GM18867 (cell line): ENCODE data around the gene INTS4.
"Not testable (repeated sequence)": the region's sequence is repeated elsewhere in the genome, so short reads cannot be mapped to it uniquely, and the experiment has no call there.

Experiments used
- ATAC-seq: cut with Tn5 transposase; IDR thresholded peaks from one replicate; pipeline ENCODE4 v1.9.1; 2021; ENCODE audit warnings: mild to moderate bottlenecking, moderate library complexity; ENCODE audit not compliant: unreplicated experiment

Gene INTS4, protein sequence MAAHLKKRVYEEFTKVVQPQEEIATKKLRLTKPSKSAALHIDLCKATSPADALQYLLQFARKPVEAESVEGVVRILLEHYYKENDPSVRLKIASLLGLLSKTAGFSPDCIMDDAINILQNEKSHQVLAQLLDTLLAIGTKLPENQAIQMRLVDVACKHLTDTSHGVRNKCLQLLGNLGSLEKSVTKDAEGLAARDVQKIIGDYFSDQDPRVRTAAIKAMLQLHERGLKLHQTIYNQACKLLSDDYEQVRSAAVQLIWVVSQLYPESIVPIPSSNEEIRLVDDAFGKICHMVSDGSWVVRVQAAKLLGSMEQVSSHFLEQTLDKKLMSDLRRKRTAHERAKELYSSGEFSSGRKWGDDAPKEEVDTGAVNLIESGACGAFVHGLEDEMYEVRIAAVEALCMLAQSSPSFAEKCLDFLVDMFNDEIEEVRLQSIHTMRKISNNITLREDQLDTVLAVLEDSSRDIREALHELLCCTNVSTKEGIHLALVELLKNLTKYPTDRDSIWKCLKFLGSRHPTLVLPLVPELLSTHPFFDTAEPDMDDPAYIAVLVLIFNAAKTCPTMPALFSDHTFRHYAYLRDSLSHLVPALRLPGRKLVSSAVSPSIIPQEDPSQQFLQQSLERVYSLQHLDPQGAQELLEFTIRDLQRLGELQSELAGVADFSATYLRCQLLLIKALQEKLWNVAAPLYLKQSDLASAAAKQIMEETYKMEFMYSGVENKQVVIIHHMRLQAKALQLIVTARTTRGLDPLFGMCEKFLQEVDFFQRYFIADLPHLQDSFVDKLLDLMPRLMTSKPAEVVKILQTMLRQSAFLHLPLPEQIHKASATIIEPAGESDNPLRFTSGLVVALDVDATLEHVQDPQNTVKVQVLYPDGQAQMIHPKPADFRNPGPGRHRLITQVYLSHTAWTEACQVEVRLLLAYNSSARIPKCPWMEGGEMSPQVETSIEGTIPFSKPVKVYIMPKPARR

GRCh38 chr11:77994434-77995362, at the start of gene INTS4:
Gene INTS4 (minus strand): TSS chr11:77994668. CDS start chr11:77994643, 25 bp downstream.
- ATAC-seq = peak; percentile 99

- ATAC-seq = no peak
Observed at GRCh38 chr11:78041843-78042440, 47.5 kb upstream of the INTS4 start.

GRCh38 chr11:78041380-78041719, 46.9 kb upstream of the INTS4 start:
- not testable (repeated sequence) for ATAC-seq

GRCh38 chr11:78040691-78041379, 46.4 kb upstream of the INTS4 start:
- ATAC-seq = no peak

DNA sequence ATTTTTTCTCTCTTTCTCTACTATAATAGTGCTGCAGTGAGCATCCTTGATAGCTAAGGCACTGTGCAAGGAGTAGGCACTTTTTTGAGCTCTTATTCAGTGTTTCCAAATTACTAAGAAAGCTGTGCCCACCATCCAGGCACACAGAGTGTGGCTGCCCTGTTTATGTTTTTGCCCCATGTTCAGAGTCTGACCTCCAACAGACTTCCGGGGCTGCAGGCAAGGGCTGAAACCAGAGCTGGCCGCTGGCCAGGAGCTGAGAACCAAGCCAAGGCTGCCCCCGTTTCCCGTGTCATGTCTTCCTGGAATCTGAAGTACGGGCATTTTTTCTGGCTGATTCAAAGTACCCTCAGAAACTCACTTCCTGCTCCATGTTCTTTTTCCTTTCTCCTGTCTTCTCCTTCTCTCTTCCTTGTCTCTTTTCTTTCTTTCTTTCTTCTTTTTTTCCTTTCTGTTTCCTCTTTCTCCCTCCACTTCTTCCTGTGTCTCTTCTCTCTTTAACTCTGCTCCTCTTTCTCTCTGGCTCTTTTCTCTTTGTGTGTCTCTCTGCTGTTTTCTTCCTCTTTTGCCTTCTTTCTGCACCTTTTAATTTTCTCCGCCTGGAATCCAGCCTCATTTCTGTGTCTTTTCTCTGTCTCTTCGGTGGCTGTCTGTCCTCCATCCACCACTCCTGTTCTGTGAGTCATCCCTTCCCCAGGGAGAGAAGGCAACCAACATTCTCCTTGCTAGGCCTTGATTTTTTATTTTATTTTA, 45.6 kb upstream of the INTS4 start:
- peak; percentile 84 for ATAC-seq

- no peak for ATAC-seq
Observed at GRCh38 chr11:78039391-78039918, 45.0 kb upstream of the INTS4 start.

GRCh38 chr11:78038697-78039313, 44.3 kb upstream of the INTS4 start:
- ATAC-seq = no peak

GRCh38 chr11:78037825-78038620, 43.6 kb upstream of the INTS4 start:
- ATAC-seq = no peak

- ATAC-seq = no peak
Observed at GRCh38 chr11:78037056-78037455, 42.6 kb upstream of the INTS4 start.

DNA sequence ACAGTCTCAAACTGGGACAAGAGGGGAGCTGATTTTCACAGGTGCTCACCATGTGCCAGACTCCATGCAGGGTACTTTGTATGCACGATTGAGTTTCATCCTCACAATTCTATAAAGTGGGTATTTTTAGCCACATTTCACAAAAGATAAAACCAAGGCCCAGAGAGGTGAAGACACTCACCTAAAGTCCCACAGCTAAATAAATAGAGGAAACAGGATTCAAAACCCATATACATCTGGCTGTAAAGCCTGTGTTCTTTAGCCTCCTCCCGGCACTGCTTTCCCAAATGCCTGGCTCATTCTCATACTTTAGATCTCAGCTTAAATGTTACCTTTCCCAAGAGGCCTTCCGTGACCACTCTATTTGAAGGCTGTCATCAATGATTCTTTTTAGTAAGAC, 41.8 kb upstream of the INTS4 start:
- ATAC-seq = no peak

DNA sequence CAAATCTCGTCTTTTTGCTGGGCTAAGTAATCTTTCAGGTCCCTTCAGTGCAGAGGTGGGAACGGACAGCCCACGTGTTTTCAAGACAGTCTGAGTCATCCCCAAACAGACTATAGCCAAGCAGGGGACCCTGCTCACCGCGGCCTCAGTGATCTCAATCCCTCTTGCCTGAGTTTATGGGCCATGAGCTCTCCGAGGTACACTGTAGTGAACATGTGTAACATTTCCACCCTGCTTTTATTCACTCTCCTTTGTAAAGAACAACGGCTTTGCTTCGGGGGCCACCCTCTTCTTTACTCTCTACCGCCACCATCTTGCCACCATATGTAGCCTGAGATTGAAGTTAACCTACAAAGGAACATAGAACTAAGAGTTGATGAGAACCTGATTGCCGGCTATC, 40.2 kb upstream of the INTS4 start:
- ATAC-seq = no peak

DNA sequence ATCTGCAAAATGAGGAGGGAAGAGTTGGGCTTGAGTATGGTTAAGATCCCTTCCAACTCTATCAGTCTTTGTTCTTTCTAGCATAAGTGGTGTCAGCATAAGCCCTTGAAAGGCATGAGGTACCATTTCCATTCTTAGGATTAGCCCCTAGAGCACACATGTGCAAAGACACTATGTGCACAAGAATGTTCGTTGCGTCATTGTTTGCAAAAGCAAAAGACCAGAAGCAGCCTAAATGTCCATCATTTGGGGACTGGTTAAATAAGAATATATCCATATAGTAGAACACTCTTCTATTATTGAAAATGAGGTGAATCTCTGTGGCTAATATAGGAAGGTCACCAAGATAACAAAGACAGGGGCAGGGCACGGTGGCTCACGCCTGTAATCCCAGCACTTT, 38.6 kb upstream of the INTS4 start:
- ATAC-seq = no peak

DNA sequence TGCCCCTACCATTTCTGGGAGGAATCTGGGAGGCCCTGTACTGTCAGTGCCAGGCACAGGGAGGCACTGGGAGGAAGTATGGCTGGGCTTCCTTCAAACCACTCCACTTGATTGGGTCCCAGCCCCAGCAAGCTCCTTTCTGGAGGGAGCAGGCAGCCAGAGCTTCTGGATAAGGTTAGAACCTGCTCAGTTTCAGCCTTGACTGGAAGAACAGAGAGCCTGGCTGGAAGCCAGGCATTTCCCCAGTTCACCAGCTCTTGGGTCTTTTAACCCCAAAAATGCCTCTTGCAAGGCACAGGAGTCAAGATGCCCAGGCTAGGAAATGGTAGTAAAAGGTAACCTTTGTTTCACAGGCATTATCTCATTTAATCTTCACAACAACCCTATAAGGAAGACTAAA, 37.6 kb upstream of the INTS4 start:
- ATAC-seq = no peak

DNA sequence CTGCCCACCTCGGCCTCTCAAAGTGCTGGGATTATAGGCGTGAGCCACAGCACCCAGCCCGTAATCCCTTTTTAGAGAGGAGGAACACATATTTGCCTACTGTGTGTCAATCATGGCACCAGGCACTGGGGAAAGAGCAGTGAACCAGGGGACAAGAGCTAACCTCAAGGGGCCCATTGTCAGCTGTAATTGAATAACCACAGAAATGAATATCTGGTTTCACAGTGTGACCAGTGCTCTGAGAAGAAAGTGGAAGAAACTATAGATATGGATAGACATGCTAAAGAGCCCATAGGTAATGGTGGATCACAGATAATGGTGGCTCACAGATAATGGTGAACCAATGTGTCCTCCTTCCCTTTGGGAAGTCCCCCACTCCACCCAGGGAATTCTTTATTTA, 37.2 kb upstream of the INTS4 start:
- peak; percentile 92 for ATAC-seq

DNA sequence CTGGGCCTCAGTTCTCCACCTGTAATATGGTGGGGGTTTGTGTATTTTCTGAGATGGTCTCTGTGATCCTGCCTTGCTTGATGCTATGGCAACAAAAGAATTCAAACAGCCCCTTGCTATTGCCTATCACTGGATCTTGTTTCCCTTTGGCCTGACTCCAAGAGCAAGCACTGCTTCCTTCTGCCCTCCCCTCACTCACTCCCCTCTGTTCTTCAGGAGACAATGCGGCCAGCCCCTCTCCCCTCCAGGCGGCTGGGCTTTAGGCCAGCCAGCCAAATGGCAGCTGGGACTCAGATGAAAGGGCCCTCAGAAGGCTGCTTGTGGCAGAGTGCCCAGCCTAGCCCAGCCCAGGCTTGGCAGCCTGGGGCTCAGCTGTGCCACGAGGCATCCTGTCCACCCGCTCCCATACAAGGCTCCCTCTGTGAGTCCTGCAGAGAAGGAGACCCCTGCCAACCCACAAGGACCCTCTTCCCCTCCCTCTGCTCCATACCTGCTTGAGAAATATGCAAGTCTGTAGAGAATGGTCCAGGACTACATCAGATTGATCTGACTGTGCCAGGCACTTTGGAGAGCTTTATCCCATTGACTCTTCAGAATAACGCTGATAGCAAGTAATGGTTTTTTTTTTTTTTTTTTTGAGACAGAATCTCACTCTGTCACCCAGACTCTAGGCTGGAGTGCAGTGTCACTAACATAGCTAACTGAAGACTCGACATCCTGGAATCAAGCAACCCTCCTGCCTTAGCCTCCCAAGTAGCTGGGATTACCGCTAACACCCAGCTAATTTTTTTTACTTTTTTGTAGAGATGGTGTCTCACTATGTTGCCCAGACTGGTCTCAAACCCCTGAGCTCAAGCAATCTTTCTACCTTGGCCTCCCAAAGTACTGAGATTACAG, 36.2 kb upstream of the INTS4 start:
- no peak for ATAC-seq

GRCh38 chr11:78028423-78028822, 34.0 kb upstream of the INTS4 start:
- ATAC-seq = not testable (repeated sequence)

DNA sequence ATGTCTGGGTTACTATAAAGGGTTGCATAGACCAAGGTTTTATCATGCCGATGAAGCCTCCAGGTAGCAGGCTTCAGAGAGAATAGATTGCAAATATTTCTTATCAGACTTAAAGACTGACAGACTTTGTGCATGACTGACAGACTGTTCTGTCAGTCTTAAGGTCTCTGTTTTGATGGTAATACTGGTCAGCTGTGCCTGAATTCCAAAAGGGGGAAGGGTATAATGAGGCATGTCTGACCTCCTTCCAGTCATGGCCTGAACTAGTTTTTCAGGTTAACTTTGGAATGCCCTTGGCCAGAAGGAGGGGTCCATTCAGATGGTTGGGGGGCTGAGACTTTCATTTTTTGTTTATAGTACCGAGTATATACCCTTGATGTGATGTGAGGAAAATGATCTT, 33.3 kb upstream of the INTS4 start:
- no peak for ATAC-seq
